ENCODE results near the gene MACROD2. TPM values are rescaled to one million over a fixed set of nuclear protein-coding genes. Genes with fewer than 3 reads are reported as not detected.

MACROD2 gene
- total RNA-seq, 1 experiment from 2014 or later: not detected

GRCh38 chr20:15297059-15297875, 1302.0 kb downstream of the MACROD2 start:
- peak; percentile 76 for DNase-seq (ENCODE audit: low spot score)
- in situ Hi-C loops (cut with HindIII; ENCODE audit: low sequenced_read_pairs): no loop called here

DNA sequence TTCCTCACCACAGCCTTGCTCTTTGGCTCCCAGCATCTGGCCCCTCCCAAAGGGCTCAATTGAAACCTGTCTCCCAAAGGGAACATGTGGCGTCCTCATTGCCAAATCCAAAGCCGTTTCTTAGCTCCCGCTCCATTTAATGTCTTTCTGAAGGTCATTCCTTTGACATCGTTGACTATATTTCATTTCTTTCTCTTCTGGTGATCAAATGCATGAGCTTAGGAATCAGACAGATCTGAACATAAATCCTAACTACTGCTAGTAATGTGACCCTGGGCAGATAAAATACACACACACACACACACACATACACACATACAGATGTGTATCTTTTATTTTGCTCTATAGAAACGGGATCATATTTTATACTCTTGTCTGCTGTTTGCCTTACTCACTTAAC, 1306.8 kb downstream of the MACROD2 start:
- no peak for DNase-seq (ENCODE audit: low spot score)
- in situ Hi-C loops (cut with HindIII; ENCODE audit: low sequenced_read_pairs): no loop called here

DNA sequence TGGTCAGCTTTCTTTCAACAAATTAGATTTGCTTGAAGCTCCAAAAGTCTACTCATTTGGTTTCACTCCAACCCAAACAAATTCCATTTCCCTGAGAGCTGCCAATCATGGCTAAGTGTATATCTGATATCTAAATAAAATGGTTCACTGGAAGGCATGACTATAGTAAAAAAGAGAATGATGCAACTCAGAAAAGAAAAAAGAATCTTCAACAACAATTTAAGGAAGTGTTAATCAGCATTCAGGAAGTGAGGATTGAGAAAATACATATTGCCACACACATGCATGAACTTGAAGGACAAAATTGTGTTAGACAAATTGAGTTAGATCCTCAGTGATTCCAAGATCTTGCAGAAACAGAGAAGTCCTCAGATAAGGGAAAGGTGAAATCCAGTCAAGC, 1315.0 kb downstream of the MACROD2 start:
- no peak for DNase-seq (ENCODE audit: low spot score)
- in situ Hi-C loops (cut with HindIII; ENCODE audit: low sequenced_read_pairs): no loop called here

- DNase-seq (ENCODE audit: low spot score): no peak
- in situ Hi-C loops (cut with HindIII; ENCODE audit: low sequenced_read_pairs): no loop called here
Measured at GRCh38 chr20:15316556-15316955, 1321.2 kb downstream of the MACROD2 start.

DNA sequence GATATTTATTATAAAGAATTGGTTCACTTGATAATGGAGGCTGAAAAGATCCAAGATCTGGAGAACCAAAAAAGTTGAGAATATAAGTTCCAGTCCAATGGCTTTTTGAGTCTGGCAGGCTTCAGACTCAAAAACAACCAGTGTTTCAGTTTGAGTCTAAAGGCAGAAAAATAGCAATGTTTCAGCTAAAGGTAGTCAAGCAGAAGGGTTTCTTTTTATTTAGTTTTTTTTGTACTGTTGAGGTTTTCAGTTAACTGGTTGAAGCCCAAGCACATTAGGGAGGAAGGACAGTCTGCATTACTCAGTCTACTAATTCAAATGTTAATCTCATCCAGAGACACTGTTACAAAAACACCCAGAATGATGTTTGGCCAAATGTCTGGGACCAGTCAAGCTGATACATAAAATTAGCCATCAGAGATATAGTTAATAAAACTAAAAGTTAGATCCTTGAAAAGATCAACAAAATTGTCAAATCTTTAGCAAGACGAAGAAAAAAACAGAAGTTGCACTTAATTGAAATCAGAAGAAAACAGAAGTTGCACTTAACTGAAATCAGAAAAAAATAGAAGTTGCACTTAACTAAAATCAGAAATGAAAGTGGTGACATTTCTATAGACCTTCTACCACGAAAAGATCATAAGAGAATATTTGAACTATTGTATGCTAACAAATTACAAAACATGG, 1322.4 kb downstream of the MACROD2 start:
- in situ Hi-C loops (cut with HindIII; ENCODE audit: low sequenced_read_pairs): no loop called here
- no peak for DNase-seq (ENCODE audit: low spot score)

DNA sequence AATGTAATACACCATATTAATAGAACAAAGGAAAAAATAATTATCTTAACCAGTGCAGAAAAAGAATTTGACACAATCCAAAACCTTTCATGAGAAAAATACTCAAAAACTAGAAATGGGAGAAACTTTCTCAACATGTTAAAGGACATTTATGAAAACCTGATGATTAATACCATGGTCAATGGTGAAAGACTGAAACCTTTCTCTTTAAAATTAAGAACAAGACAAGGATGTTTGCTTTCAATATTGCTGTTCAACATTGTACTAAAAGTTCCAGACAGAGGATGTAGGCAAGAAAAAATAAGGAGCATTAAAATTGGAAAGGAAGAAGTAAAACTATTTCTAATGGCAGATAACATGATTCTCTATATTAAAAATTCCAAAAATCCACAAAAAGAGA, 1323.4 kb downstream of the MACROD2 start:
- no peak for DNase-seq (ENCODE audit: low spot score)
- in situ Hi-C loops (cut with HindIII; ENCODE audit: low sequenced_read_pairs): no loop called here

GRCh38 chr20:15319439-15319838, 1324.1 kb downstream of the MACROD2 start:
- in situ Hi-C loops (cut with HindIII; ENCODE audit: low sequenced_read_pairs): no loop called here
- DNase-seq (ENCODE audit: low spot score): no peak

- DNase-seq (ENCODE audit: low spot score): no peak
- in situ Hi-C loops (cut with HindIII; ENCODE audit: low sequenced_read_pairs): no loop called here
Measured at GRCh38 chr20:15320941-15321340, 1325.6 kb downstream of the MACROD2 start.

- in situ Hi-C loops (cut with HindIII; ENCODE audit: low sequenced_read_pairs): no loop called here
Measured at GRCh38 chr20:15327123-15327522, 1331.8 kb downstream of the MACROD2 start.

GRCh38 chr20:15328084-15328483, 1332.8 kb downstream of the MACROD2 start:
- in situ Hi-C loops (cut with HindIII; ENCODE audit: low sequenced_read_pairs): no loop called here

More at GRCh38 chr20:15327123-15327522, 1331.8 kb downstream of the MACROD2 start:
- no peak for DNase-seq (ENCODE audit: low spot score)

GRCh38 chr20:15332711-15333160, 1337.4 kb downstream of the MACROD2 start:
- DNase-seq (ENCODE audit: low spot score): no peak
- in situ Hi-C loops (cut with HindIII; ENCODE audit: low sequenced_read_pairs): no loop called here

More at GRCh38 chr20:15328084-15328483, 1332.8 kb downstream of the MACROD2 start:
- DNase-seq (ENCODE audit: low spot score): no peak

DNA sequence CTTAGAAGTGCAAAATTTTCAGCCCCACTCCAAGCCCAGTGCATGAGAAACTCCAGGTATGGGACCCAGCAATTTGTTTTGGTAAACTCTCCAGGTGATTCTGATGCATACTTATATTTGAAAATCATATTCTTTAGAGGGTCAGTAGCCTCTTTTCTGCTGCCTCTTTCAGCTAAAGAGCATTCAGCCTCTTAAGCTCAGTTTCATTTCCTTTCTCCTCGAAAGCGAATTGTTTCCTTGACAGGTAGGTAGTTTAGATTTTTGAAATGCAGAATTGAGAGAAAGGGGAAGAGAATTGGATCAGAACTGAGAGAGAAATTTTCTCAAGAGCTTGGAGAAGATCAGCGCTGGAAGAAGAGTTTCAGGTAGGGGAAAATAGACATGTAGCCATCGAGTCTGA, 1337.9 kb downstream of the MACROD2 start:
- in situ Hi-C loops (cut with HindIII; ENCODE audit: low sequenced_read_pairs): no loop called here
- DNase-seq (ENCODE audit: low spot score): no peak

DNA sequence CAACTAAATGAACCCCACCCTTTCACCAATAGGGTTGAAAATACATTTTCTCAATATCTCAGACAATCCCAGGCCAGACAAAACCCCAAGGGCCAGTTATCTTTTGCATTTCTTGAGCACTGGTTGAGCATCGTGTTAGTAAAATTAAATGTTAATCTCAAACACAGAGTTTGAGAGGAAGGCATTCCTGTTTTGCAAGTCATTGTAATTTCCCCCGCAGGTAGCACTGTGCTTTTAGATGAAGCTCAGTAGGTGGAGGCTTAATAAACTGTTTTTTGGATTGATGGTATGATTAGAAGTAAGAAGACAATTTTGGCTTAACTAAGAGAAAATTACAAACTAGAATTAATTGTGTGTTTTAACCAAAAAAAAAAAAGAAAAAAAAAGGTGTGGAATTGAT, 1340.7 kb downstream of the MACROD2 start:
- in situ Hi-C loops (cut with HindIII; ENCODE audit: low sequenced_read_pairs): no loop called here
- no peak for DNase-seq (ENCODE audit: low spot score)

- no peak for DNase-seq (ENCODE audit: low spot score)
- in situ Hi-C loops (cut with HindIII; ENCODE audit: low sequenced_read_pairs): no loop called here
Measured at GRCh38 chr20:15336536-15336935, 1341.2 kb downstream of the MACROD2 start.

GRCh38 chr20:15339264-15339663, 1343.9 kb downstream of the MACROD2 start:
- in situ Hi-C loops (cut with HindIII; ENCODE audit: low sequenced_read_pairs): no loop called here

DNA sequence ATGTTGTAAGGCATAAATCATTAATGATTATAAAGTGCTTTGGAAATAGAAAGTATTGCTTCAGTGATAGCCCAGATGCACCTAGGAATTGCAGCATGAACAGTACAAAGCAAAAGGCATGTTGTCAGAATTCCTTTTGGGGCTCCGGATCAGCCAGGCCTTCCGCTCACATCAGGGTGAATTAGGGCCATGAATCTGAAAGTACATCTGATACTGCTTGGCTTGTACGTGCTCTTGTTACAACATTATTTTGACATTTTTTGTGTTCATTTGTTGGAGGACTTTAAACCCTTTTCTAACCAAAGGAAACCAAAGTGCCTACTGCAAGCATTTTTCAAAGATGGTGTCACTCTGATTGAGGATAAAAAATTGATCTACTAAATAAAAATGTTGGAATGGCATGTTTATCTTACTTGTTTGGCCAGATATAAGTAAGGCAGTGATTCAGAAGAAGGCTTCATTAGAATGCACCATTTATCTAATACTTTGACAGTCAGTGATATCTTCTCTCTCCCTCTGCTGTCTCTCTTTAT, 1347.7 kb downstream of the MACROD2 start:
- no peak for DNase-seq (ENCODE audit: low spot score)
- in situ Hi-C loops (cut with HindIII; ENCODE audit: low sequenced_read_pairs): no loop called here

More at GRCh38 chr20:15339264-15339663, 1343.9 kb downstream of the MACROD2 start:
- peak; percentile 90 for DNase-seq (ENCODE audit: low spot score)

DNA sequence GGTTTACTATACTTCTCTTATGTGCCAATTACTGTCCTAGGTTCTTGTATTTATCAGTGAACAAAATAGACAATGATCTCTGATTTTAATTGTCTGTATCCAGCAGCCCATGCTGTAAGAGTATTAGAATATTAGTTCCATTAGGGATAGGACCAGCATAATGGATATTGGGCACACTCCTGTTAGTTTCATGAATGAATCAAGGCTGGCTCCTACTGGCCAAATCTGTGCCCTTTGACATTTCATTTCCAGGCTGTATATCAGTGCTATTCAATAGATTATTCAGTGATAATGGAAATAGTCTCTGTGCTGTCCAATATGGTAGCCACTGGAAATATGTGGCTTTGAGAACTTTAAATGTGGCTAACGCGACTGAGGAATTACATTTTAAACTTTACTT, 1350.0 kb downstream of the MACROD2 start:
- DNase-seq (ENCODE audit: low spot score): no peak
- in situ Hi-C loops (cut with HindIII; ENCODE audit: low sequenced_read_pairs): no loop called here

- no peak for DNase-seq (ENCODE audit: low spot score)
- in situ Hi-C loops (cut with HindIII; ENCODE audit: low sequenced_read_pairs): no loop called here
Measured at GRCh38 chr20:15346657-15347280, 1351.5 kb downstream of the MACROD2 start.

DNA sequence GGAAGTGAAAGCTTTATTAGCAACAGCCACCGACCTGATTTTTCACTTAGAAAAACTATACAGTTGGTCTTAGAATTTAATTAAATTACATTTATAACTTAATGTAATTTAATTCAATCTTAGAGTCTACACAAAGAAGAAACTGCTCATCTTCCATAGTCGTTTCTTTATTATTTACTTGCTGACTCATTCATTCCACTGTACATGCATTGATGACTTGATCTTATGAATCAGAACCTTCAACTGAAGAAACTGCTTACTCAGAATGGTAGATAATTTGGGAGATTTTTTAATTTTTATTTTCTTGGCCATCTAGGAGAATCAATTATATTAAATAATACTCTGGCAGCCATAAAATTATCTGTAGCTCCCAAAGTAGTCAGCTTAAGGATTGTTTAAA, 1363.7 kb downstream of the MACROD2 start:
- in situ Hi-C loops (cut with HindIII; ENCODE audit: low sequenced_read_pairs): no loop called here

GRCh38 chr20:15362849-15363248, 1367.5 kb downstream of the MACROD2 start:
- no peak for DNase-seq (ENCODE audit: low spot score)
- in situ Hi-C loops (cut with HindIII; ENCODE audit: low sequenced_read_pairs): no loop called here

More for the DNA sequence above, 1363.7 kb downstream of the MACROD2 start:
- no peak for DNase-seq (ENCODE audit: low spot score)

Measured in G401 (cell line).